Esophagus muscularis mucosa (tissue), 4 donors: ENCODE results near the gene LTBP1. TPM values are rescaled to one million over a fixed set of nuclear protein-coding genes. Genes with fewer than 3 reads are reported as not detected.

ENCODE experiments used
- DNase-seq: peaks from one replicate; pipeline ENCODE4 v3.0.0-alpha.2; 2017; ENCODE audit errors: extremely low spot score
- H3K27ac ChIP-seq, 4 donors: fragments of 200-600 bp; sonication (generic); replicated peaks in 1 of 4; 1 replicate in 3 of 4; 2 replicates in 1 of 4; pipeline ENCODE4 v1.5.1; 2016 to 2019; ENCODE audit warnings: mild to moderate bottlenecking in 1 of 4
- H3K27me3 ChIP-seq, 4 donors: fragments of 200-600 bp; sonication (generic); one replicate each; pipeline versions ENCODE4 v1.5.1 to v1.6.0; 2016 to 2019
- H3K36me3 ChIP-seq, 4 donors: fragments of 200-600 bp; sonication (generic); one replicate each; pipeline ENCODE4 v1.5.1; 2016 to 2019
- H3K4me1 ChIP-seq, 4 donors: fragments of 200-600 bp; sonication (generic); one replicate each; pipeline ENCODE4 v1.5.1; 2016 to 2019
- H3K4me3 ChIP-seq, 4 donors: fragments of 200-600 bp; sonication (generic); 1 replicate in 2 of 4; 2 replicates in 2 of 4; pipeline ENCODE4 v1.5.1; 2016 to 2019; ENCODE audit warnings: mild to moderate bottlenecking in 4 of 4, moderate library complexity in 1 of 4
- H3K9me3 ChIP-seq, 4 donors: fragments of 200-600 bp; sonication (generic); 1 replicate in 3 of 4; 2 replicates in 1 of 4; pipeline ENCODE4 v1.5.1; 2016 to 2019
- EP300 ChIP-seq: sonication (generic); formaldehyde crosslinking; IDR thresholded peaks from one replicate; pipeline ENCODE4 v1.6.1; 2017; ENCODE audit warnings: antibody characterized with exemption
- POLR2A ChIP-seq: fragments of 450-650 bp; IDR thresholded peaks from one replicate; pipeline ENCODE4 v1.6.1; 2017; ENCODE audit warnings: antibody characterized with exemption, moderate library complexity, mild to moderate bottlenecking, low read depth
- POLR2AphosphoS5 ChIP-seq, 2 donors: sonication (generic); formaldehyde crosslinking; IDR thresholded peaks; one replicate each; pipeline ENCODE4 v1.6.1; 2017; ENCODE audit warnings: antibody characterized with exemption in 2 of 2
- WGBS: methylation state at CpG from one replicate; pipeline ENCODE4 v1.1.5; 2018; 5-methylcytosine and 5-hydroxymethylcytosine counted together
- intact Hi-C: fragments of 100-400 bp; cut with DNase I; formaldehyde crosslinking; loops from one replicate; pipeline ENCODE4 v1.15.1; 2023
- total RNA-seq, 4 donors: library from RNA; depleted of rRNA; stranded (reverse); fragments of >200 nt; gene quantifications; one replicate each; pipeline versions ENCODE4 v1.1.0 to v1.2.1, GENCODE V29; 2016
- TF ChIP-seq, protein P1 (sequence below), 3 experiments: fragments of 200-600 bp in 2 of 3; fragments of 450-650 bp in 1 of 3; sonication (generic) in 2 of 3; IDR thresholded peaks; one replicate each; pipeline ENCODE4 v1.5.1; 2017 to 2019; ENCODE audit warnings: antibody characterized with exemption in 3 of 3, mild to moderate bottlenecking in 2 of 3, moderate library complexity in 1 of 3

LTBP1 gene
- total RNA-seq, 4 donors from 2014 or later: 254 to 465 (median 368) TPM

DNA sequence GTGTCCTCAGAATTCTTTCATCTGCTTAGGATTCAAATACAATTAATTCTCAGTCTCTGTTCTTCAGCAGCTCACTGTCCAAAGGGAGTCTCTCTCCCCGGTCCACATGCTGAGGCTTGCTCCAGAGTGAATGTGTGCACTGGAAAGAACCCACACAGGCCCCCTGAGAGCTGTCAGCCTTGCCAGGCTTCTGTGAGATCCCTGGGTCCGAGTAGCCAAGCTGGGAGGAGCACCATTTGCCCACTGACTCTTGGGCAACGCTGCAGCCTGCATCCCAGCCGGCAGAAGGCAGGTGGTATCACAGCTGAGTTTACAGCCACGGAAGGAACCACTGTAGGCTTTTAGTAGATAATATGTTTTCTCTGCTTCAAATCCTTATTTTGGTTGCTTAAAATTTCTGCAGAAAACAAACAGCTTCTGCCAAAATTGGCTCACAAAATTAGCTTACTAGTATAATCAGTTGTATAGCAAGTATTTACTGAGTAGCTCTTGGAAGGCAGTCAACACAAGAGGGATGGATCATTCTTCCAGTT is 21.4 kb upstream of the LTBP1 start:
- intact Hi-C loops: no loop called here
- Histone ChIP-seq H3K4me1 (no peaks in the 10 kb centered on the region), H3K27ac (no peak overlapping the region), H3K36me3 (no peaks in the 10 kb centered on the region), H3K27me3 (no peaks in the 10 kb centered on the region), H3K4me3 (no peak overlapping the region), H3K9me3 (no peaks in the 10 kb centered on the region)
- TF ChIP-seq POLR2AphosphoS5 (IDR thresholded peaks at IDR 0.05): no peak
- TF ChIP-seq EP300: no peak
- TF ChIP-seq POLR2A: no peak
- TF ChIP-seq, protein P1, sequence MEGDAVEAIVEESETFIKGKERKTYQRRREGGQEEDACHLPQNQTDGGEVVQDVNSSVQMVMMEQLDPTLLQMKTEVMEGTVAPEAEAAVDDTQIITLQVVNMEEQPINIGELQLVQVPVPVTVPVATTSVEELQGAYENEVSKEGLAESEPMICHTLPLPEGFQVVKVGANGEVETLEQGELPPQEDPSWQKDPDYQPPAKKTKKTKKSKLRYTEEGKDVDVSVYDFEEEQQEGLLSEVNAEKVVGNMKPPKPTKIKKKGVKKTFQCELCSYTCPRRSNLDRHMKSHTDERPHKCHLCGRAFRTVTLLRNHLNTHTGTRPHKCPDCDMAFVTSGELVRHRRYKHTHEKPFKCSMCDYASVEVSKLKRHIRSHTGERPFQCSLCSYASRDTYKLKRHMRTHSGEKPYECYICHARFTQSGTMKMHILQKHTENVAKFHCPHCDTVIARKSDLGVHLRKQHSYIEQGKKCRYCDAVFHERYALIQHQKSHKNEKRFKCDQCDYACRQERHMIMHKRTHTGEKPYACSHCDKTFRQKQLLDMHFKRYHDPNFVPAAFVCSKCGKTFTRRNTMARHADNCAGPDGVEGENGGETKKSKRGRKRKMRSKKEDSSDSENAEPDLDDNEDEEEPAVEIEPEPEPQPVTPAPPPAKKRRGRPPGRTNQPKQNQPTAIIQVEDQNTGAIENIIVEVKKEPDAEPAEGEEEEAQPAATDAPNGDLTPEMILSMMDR (IDR thresholded peaks at IDR 0.05): no peak
- DNase-seq: no peak
- WGBS: 83% methylated on average over 3 of the region's 5 CpGs

DNA sequence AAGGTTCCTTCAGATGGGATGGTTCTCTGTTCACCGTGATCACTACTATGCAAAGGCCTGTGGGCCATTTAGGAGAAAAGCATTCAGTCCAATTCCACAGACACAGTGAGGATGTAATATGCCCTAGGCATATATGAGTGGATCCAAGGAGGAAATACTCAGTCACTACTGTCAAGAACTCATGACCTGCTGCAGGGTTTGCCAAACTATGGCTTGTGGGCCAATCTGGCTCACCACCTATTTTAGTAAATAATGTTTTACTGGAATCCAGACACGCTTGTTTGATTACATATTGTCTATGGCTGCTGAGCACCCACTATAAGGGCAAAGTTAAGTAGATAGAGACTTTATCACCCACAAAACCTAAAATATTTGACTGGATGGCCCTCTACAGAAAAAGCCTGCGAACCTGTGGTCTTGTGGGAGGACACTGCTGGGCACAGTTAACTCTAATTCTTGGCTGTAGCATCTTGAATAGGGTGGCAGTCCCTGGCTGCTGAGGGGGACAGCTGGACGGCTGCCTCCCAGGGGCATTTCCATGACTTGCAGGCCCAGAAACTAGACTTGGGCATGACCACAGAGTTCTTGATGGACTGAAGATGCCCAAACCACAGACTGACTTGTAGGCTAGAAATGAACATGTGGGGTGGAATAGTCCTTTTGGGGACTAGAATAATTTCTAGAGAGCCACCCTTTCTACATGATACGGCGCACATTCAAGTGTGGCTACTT is 20.6 kb upstream of the LTBP1 start:
- H3K4me1 ChIP-seq: no peaks in the 10 kb centered on the region
- no peaks in the 10 kb centered on the region for H3K27me3 ChIP-seq
- TF ChIP-seq, protein P1 (IDR thresholded peaks at IDR 0.05): no peak
- TF ChIP-seq EP300: no peak
- TF ChIP-seq POLR2A: no peak
- TF ChIP-seq POLR2AphosphoS5 (IDR thresholded peaks at IDR 0.05): no peak
- intact Hi-C loops: no loop called here
- WGBS: 98% methylated on average over 6 of the region's 6 CpGs
- no peak for DNase-seq
- no peaks in the 10 kb centered on the region for H3K9me3 ChIP-seq
- H3K36me3 ChIP-seq: no peaks in the 10 kb centered on the region
- no peak overlapping the region for H3K27ac ChIP-seq
- no peak overlapping the region for H3K4me3 ChIP-seq

DNA sequence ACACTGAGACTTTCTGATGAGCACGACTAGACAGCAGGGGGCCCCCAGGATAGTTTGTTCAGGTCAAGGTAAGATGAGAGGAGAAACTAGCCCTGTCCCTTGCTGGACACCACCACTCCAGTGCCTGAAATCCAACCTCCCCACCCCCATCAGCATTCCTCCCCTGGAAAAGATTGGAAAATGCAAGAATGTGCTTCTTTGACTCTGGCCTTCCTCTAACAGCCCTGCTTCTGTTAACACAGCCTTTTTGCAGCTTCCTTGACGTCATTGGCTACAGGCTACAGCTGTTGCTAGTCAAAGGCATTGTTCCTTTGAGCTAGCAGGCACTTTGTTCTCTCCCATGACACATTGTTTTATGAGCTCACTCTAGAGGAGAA is 20.1 kb upstream of the LTBP1 start:
- WGBS: 56% methylated on average over 2 of the region's 2 CpGs
- H3K27me3 ChIP-seq: no peaks in the 10 kb centered on the region
- no peak overlapping the region for H3K4me3 ChIP-seq
- no peak for DNase-seq
- no peaks in the 10 kb centered on the region for H3K9me3 ChIP-seq
- no peaks in the 10 kb centered on the region for H3K4me1 ChIP-seq
- H3K36me3 ChIP-seq: no peaks in the 10 kb centered on the region
- H3K27ac ChIP-seq: no peak overlapping the region
- intact Hi-C loops: no loop called here
- TF ChIP-seq, protein P1 (IDR thresholded peaks at IDR 0.05): no peak
- no peak for TF ChIP-seq POLR2A
- peak in 1 of 2 donors; percentile 11 for TF ChIP-seq POLR2AphosphoS5 (IDR thresholded peaks at IDR 0.05)

DNA sequence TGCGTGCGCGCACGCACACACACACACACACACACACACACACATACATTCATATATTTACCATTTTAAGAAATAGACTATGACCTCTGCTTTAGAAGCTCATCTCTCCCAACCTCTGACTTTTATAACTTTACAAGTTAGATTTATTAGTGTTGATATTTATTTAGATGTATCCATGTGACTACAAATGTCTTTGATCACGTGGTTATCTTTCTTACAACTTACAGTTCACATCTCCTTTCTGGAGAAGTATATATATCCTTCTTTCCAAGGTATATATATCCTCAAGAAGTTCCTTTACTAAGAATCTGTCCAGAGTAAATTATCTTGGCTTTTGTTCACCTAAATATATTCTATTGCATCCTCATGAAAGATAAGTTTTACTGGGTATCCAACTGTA is 16.3 kb upstream of the LTBP1 start:
- Histone ChIP-seq H3K4me1 (no peaks in the 10 kb centered on the region), H3K27ac (no peak overlapping the region), H3K27me3 (peaks cover 0 to 3% (median 0%) of the 10 kb centered on the region in 4 donors), H3K9me3 (no peaks in the 10 kb centered on the region), H3K36me3 (no peaks in the 10 kb centered on the region), H3K4me3 (no peak overlapping the region)
- intact Hi-C loops: no loop called here
- TF ChIP-seq POLR2A (no peak), POLR2AphosphoS5 (IDR thresholded peaks at IDR 0.05) (no peak), EP300 (no peak)
- TF ChIP-seq, protein P1 (IDR thresholded peaks at IDR 0.05): no peak
- no peak for DNase-seq
- WGBS: 74% methylated on average over 5 of the region's 5 CpGs

DNA sequence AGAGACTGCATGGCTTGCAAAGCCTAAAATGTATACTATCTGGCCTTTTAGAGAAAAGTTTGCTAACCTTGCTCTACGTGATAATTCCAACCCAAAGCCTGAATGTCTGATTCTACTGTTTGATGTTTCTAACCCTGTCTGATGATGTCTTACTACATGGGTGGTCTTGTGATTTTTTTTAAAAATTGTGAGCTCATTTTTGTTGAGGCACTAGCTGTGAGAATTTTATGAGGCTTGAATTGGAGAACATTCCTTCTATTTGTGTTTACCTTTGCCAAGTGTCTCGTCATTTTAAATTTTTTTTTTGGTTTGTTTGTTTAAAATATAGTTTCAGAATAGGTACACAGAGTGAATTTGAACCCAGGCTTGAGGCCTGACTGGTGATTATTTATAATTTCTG is 15.2 kb upstream of the LTBP1 start:
- H3K9me3 ChIP-seq: no peaks in the 10 kb centered on the region
- TF ChIP-seq EP300: no peak
- TF ChIP-seq, protein P1 (IDR thresholded peaks at IDR 0.05): no peak
- H3K4me3 ChIP-seq: no peak overlapping the region
- intact Hi-C loops: no loop called here
- no peaks in the 10 kb centered on the region for H3K36me3 ChIP-seq
- no peak overlapping the region for H3K27ac ChIP-seq
- peaks cover 0 to 3% (median 0%) of the 10 kb centered on the region in 4 donors for H3K27me3 ChIP-seq
- DNase-seq: no peak
- no peaks in the 10 kb centered on the region for H3K4me1 ChIP-seq
- 88% methylated on average over 2 of the region's 2 CpGs for WGBS
